HG03196 (cell line): Measurements from ENCODE around the gene PPP1R15B.
"Not testable (repeated sequence)": the region's sequence is repeated elsewhere in the genome, so short reads cannot be mapped to it uniquely, and the experiment has no call there.

Experiments
- ATAC-seq: cut with Tn5 transposase; IDR thresholded peaks from one replicate; pipeline ENCODE4 v1.9.1; 2021; ENCODE audit not compliant: unreplicated experiment

The PPP1R15B gene

DNA sequence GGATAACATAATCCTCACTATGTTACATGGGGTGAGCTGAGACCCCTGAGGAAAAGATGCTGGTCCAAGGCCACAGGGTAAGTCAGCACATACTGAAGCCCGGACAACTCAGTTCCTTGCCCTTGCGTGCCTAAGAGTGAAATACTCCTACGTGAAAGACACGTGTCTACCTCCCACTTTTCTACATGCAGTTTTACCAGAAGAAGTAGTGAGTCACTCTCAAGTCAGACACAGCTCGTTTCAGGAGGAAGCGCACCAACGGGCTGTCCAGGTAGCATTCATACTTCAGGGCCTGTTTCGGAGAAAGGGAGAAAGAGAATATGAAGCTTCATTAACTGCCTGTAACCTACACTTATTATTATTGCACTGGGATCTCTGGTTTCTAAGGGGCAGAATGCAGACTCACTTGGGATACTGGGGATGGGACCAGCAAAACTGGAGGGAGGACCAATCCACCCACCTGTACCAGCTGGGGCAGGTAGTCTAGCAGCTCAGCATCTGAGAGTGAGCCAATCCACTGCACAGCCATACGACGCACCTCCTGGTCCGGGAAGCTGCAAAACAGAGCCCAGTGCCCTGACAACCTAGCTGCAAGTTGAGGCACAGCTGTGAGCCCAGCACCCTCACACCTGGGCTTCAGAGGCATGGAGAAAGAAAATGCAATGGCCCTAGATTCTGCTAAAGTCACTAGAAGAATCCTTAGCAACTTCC, 32.4 kb upstream of the PPP1R15B start:
- no peak for ATAC-seq

GRCh38 chr1:204443260-204443619, 31.6 kb upstream of the PPP1R15B start:
- ATAC-seq = no peak

- no peak for ATAC-seq
Observed at GRCh38 chr1:204442376-204443259, 31.0 kb upstream of the PPP1R15B start.

- no peak for ATAC-seq
Observed at GRCh38 chr1:204441558-204441957, 29.9 kb upstream of the PPP1R15B start.

DNA sequence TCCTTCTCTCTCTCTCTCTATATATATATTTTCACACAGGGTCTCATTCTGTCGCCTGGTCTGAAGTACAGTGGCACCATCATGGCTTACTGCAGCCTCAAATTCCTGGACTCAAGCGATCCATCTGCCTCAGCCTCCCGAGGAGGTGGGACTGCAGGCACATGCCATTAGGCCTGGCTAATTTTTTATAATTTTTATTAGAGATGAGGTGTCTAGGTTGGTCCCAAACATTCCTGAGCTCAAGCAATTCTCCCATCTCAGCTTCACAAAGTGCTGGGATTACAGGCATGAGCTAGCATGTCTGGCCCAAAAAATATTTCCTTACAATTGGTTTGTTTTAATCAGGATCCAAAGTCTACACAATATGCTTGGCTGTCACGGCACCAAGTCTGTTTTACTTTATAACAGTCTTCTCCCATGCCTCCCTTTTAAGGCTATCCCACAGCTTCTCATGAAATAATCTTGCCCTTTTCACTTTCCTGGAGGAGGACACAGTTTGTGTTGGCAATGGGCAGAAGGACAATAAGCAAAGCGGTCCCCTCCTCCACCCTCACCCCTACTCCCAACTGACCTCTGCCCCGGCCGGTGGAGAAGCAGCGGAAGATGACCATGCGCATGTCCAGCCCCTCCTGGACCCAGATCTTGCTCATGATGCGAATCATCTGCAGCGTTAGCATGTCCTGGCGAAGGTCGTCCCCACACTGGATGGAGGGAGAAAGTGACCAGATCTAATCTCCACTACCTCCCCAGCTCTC, 28.2 kb upstream of the PPP1R15B start:
- ATAC-seq = no peak

- ATAC-seq = no peak
Observed at GRCh38 chr1:204438628-204439027, 27.0 kb upstream of the PPP1R15B start.

DNA sequence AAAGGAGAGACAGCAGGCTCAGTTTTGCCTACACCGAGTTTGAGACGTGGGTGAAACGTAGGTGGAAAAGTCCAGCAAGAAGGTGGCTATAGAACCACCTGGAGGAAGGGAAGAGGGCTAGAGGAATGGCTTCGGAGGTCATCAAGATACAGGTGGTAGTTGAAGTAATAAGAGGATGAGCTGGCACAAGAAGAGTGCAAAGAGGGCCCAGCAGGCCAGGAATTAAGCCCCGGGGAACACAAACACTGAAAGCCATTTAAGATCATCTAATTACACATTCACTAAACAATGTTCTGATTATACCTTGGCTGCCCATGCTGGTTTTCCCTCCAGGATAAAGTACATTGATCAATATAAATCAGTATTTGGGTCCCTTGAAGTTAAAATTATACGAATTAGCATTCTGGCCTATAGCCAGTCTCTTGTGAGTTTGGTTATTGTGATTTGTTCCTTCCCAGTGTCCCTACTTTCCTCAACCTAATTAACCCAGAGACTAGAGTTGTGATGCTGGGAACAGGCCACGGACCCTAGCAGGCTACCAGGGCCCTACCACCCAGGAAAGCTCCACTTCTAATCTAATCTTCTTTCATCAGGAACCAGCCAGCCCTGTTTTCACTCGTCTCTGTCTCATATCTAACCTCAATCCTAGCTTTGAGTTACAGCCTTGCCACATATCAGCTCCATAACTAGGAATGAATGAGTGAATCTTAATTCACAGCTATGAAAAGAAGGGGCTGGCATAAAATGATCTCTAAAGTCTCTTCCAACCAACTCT, 26.4 kb upstream of the PPP1R15B start:
- ATAC-seq = no peak

GRCh38 chr1:204435872-204436271, 24.3 kb upstream of the PPP1R15B start:
- no peak for ATAC-seq

DNA sequence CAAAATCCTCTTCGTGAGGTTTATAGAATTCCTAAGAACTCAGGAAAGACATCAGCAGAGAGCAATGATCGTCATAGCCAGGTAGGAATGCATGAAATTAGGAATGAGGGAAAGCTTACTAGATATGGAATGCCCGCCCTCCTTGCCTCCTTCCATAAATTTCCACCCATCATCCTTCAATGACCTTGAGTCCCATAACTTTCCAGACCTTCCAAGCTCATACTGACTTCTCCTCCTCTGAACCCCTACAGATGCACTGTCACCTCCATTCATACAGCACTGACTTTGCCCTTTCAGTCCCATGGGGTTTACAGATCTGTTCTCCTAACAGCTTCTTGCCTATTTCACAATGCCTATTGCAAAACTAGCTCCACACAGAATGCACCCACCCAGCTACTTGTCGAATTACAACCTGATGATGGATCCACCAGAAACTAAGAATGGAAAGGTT, 23.8 kb upstream of the PPP1R15B start:
- ATAC-seq = no peak

DNA sequence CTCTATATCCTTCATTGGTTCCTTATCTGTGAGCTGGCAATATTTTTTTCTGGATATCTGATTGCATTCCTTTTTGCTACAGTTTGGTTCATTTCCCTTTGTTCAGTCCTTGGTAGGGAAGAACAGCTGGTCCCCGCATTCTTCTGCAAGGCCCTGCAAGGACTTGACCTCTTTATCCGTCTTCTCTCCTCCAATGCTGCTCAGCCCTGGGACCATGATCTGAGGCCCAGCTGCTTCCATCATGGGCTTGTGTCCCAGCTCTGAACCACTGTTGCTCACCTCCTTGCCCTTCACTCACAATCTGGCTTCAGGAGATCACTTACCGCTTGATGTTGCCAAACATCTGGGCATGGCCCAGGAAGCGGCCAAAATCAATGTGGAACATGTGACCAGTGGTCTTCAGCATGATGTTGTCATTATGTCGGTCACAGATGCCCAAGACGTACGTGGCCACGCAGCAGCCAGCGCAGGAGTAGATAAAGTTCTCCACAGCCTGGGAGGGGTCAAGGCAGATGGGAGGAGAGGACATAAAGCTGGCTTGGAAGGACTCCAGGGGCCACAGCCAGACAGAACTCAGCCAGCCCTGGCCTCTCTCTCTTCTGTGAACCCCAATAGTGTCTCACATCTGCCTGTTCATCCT, 22.6 kb upstream of the PPP1R15B start:
- no peak for ATAC-seq

DNA sequence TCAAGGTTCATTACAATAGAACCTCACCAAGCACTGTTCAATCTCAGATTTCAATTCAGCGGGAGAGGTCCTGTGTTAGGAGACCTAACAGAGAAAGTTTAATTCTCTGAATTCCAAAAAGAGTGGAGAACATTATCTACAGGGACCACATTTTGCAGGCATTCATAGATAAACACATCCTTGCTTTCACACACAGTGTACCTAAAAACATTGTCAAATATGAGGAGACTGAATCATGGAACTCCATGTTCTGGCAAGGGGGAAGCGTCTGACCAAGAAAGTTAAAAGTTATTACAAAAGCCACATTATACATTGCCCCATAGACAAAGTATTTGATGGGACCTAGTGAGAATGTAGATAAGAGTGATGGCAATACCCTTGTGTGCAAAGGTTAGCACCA, 21.1 kb upstream of the PPP1R15B start:
- ATAC-seq = no peak

GRCh38 chr1:204431310-204432184, 19.9 kb upstream of the PPP1R15B start:
- ATAC-seq = no peak

DNA sequence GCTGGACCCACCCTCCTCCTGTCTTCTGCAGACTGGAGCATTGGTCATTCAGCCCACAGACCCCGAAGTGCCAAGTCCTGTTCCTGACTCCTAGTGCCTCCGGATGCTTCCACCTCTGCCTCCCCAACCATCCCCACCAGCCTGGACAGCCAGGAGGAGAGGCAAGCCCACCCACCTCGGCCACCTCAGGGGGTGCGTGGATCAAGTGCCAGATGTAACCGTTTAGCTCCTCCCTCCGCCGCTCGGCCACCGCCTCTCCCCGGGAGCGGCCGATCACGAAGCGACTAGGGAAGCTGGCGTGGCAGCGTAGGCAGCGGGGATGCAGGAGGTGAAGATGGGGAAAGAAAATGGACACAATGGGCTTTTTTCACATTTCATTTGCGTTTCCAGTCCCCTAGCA, 18.1 kb upstream of the PPP1R15B start:
- no peak for ATAC-seq

- no peak for ATAC-seq
Observed at GRCh38 chr1:204426971-204427701, 15.5 kb upstream of the PPP1R15B start.

- ATAC-seq = no peak
Observed at GRCh38 chr1:204426474-204426873, 14.9 kb upstream of the PPP1R15B start.

- no peak for ATAC-seq
Observed at GRCh38 chr1:204426035-204426436, 14.4 kb upstream of the PPP1R15B start.

DNA sequence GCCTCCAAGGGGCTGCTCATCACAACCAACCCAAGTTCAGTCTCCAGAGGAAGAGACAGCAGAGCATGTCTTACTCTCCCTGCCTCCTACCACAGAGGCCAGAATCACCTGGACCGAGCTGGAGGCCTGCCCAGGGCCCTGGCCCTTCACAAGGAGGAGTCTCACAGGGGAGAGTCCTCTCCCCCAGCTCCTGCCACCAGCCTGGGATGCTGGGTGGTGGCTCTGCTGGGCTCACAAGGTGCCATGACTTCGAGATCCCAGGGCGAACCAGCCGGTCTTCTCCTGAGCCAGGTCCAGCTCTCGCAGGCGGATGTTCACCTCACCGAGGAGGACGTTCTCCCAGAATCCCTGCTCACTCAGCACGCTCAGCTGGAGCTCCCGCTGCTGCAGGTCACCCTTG, 13.0 kb upstream of the PPP1R15B start:
- ATAC-seq = no peak

DNA sequence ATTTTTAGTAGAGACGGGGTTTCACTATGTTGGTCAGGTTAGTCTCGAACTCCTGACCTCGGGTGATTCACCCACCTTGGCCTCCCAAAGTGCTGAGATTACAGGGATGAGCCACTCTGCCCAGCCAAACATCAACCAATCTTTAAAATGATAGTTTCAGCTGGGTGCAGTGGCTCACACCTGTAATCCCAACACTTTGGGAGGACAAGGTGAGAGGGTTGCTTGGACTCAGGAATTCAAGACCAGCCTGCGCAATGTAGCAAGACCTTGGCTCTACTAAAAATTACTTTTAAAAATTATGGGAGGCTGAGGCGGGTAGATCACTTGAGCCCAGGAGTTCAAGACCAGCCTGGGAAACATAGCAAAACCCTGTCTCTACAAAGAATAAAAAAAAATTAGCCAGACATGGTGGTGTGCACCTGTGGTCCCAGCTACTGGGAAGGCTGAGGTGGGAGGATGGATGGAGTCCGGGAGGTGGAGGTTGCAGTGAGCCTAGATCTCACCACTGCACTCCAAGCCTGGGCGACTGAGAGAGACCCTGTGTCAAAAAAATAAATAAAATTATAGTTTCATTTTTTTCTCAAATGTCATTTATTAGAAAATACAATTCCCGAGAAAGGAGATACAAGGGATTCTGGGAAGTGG, 10.6 kb upstream of the PPP1R15B start:
- ATAC-seq = not testable (repeated sequence)
